Putamen (tissue), 1 donor: ENCODE results near the gene MEIOB.
"Not testable (repeated sequence)": the region's sequence is repeated elsewhere in the genome, so short reads cannot be mapped to it uniquely, and the experiment has no call there.

Source experiments
- DNase-seq: peaks from one replicate; pipeline ENCODE4 v3.0.0-alpha.2; 2016; ENCODE audit warnings: low spot score

The MEIOB gene

DNA sequence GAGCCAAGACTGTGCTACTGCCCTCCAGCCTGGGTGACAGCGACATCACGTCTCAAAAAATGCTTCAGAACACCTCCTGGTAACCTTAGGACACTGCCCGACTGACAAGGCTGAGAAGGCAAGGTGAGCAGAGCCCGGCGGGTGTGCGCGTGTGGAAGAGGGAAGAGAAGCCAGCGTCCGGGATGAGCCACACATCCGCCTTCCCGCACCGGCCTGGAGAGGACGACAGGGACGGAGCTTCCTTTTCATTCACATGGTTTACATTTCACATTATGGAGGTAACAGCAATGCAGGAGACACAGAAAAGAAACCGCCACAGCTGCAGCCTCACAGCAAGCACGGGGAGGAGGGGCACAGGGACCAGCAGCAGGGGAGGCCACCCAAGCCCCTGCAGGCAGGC lies 61.9 kb downstream of the MEIOB start:
- DNase-seq: no peak

GRCh38 chr16:1809281-1809801 lies 62.6 kb downstream of the MEIOB start:
- no peak for DNase-seq

- no peak for DNase-seq
These were observed 63.3 kb downstream of the MEIOB start for GRCh38 chr16:1808691-1809090.

GRCh38 chr16:1807626-1808025 lies 64.3 kb downstream of the MEIOB start:
- no peak for DNase-seq

GRCh38 chr16:1800701-1801100 lies 71.3 kb downstream of the MEIOB start:
- DNase-seq: no peak

GRCh38 chr16:1799263-1799662 lies 72.7 kb downstream of the MEIOB start:
- DNase-seq: not testable (repeated sequence)

GRCh38 chr16:1794908-1795666 lies 76.9 kb downstream of the MEIOB start:
- no peak for DNase-seq

DNA sequence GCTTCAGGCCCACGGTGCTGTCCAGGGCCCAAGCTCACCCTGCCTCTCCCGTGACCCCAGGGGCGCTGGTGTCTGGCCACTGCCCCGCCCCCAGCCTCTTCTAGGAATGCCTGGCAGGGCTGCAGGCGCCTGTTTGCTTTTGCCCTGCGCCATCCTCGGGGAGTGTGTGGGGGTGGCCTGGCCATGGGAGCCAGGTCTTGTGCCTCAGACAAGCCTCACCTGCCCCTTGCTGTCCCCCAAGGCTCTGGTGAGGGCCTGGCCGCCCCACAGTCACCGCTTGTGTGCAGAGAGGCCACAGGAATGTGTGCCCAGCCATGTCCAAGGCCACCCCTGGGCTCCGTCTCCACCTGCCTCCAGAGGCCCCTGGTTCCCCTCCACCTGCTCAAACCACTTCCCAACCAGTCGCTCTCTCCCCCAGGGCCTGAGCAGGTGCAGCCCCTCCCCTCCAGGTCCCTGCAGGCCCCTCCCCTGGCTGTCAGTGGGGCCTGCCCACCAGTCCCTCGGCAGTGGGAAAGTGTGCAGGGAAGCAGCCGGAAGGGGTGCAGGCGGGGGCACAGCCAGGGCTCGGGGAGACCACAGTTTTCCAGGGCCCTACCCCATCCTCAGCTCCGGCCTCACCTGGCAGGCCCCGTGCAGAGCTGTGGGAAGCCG lies 77.6 kb downstream of the MEIOB start:
- DNase-seq: no peak

DNA sequence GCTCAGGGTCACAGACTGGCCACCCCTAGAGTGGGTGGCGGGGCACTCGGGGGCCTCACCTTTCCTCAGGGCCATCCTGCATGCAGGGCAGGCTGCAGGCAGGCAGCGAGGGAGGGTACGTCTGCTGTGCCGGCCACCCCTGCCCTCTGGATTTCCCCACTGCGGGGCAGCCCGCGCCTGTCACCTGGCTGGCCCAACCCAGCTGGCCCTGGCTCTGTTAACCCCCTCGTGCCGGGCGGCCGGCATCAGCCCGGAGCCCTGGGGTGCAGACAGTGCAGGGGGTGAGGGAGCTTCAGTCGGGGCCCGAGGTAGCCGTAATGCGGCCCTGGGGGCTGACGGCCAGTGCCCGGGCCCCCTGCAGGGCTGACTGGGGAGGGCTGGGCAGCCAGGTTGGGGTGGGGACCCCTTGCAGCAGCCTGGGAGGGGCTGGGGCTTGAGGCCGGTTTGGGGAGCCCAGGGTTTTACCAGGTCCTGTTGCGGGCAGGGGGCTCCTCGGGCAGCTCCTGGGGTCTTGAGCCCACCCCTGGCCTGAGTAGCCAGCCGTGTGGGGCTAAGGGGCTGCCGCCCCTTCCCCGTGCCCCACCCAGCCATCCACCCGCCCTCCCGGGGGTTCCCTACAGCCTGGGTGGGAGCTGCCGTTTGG lies 78.3 kb downstream of the MEIOB start, which contains the start of gene IGFALS:
TSS of gene IGFALS (minus strand) at position 128 of the 643 bp plus-strand sequence. CDS start at position 75, 53 bp downstream.
- no peak for DNase-seq

DNA sequence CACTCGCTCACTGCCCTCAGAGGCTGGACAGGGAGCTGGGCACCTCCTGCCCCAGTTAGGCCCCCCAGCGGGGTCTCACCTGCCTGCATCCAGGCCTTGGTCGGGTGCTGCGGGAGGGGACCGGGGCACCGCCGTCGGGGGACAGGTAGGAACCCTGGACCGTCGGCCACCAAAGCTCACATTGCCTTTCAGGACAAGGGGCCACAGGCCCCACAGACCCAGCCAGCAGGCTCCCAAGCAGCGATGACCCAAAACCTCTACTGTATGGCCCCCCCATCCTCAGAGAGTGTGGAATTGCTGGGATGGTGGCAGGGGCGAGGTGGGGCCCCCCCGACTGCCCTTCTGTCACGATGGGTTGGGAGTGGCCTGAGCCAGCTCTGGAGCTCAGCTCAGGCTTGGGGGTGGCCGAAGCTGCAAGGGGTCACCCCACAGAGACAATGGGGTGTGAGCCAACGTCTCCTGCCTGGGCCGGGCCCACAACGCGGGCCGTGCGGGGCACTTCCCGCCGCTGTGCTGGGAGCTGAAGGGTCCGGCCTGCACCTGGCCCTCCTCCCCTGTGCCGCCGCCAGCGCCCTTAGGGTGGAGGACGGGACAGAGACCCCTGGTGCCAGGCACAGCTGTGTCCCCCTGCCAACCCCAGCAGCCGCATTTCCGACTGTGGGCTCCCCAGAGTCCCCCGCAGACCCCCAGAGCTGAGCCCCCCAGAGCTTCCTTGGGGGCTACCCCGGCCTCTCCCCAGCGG lies 79.0 kb downstream of the MEIOB start:
- no peak for DNase-seq

DNA sequence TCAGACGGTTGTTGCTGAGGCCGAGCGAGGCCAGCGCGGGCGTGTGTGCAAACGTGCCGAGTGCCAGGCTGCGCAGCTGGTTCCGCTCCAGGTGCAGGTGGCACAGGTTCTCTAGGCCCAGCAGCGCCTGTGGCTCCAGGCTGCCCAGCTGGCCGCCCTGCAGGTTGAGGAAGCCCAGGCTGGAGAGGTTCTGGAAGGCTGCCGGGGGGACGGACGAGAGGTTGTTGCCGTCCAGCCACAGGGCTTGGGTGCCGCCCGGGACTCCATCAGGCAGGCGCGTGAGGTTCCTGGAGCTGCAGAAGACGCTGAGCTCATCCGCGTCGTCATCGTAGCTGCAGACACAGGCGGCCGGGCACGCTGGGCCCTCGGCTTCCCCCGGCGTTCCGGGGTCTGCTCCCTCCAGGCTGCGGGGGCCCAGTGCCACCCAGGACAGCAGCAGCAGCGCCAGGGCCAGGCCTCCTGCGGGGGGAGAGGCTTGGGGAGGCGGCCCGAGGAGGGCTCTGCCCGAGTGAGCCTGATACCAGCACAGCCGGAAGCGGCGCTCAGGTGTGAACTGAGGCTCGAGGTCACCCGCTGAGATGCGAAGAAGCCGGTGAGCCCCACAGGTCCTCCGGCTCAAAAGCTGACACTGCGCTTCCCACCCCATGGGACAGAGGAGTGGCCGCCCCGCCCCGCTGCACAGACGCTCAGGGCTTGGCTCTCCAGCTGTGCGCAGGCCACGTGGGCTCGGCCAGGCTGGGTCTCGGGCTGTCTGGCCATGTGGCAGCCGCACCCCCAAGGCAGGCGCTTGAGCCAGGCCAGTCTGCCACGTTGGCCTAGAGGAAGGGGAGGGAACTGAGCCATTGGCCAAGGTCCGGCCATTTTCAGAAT lies 79.8 kb downstream of the MEIOB start:
- DNase-seq: no peak

- no peak for DNase-seq
These were observed 80.6 kb downstream of the MEIOB start for GRCh38 chr16:1791256-1791942.

DNA sequence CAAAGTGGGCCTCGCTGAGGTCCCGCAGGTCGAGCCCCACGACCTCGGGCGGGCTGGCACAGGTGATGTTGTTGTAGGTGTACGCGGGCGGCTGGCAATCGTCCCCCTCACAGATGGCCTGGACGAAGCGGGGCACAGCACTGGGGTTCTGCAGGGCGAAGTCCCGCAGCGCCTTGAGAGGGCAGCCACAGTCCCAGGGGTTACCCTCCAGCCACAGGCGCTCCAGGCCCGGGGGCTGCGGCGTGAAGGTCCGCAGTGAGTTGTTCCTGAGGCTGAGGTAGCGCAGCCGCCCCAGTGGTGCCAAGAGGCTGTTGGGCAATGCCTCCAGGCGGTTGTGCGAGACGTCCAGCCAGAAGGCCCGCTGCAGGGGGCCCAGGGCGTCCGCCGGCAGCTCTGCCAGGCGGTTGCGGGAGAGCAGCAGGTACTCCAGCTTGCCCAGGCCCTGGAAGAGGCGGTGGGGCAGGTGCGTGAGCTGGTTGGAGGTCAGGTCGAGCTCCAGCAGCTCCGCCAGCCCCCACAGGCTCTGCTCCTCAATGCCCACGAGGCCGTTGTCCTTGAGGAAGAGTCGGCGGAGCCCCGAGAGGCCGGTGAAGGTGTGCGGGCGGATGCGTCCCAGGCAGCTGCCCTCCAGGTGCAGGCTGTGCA lies 81.2 kb downstream of the MEIOB start:
- no peak for DNase-seq

DNA sequence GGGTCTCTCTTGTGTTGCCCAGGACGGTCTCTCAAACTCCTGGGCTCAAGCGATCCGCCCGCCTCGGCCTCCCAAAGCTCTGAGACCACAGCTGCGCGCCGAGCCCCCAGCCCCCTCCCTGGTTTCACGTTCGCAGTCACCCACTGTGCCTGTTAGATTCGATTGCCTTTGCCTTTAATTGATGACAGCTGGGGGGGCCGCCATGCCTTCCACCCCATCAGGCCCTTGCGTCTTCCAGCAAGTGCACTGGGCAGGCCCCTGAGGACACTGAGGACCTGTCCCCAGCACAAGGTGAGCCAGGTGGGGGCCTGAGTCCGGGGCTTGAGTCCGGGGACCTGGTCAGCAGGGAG lies 81.7 kb downstream of the MEIOB start:
- DNase-seq: no peak

- no peak for DNase-seq
These were observed 82.3 kb downstream of the MEIOB start for GRCh38 chr16:1789643-1790045.

GRCh38 chr16:1788708-1789100 lies 83.3 kb downstream of the MEIOB start:
- DNase-seq: no peak

DNA sequence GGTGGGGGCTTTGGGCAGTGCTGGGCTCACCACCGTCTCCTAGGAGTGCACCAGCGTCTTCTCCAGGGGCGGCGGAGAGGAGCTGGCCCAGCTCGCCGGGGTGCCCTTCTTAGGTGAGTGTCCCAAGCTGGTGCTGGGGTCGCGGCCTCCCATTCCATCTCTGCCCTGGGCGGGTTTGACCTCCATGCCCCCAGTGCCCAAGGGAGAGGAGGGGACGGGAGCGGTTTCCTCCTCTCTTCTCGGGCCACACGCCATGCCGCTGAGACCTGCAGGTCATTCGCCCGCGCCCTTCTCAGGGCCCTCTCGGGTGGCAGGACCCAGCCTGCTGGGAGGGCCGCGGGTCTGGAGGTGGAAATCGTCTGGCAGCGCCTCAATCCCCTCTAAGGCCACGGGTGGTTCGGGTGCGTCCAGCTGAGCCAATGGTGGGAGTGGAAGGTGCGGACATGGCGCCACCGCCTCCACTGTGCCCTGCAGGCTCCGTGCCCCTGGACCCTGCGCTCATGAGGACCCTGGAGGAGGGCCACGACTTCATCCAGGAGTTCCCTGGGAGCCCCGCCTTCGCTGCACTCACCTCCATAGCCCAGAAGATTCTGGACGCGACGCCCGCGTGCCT lies 83.8 kb downstream of the MEIOB start:
- no peak for DNase-seq

GRCh38 chr16:1787322-1788094 lies 84.5 kb downstream of the MEIOB start:
- no peak for DNase-seq

GRCh38 chr16:1787056-1787321 lies 85.0 kb downstream of the MEIOB start:
- DNase-seq: no peak
